Measurements from ENCODE around the gene COPZ2.

Gene COPZ2

GRCh38 chr17:47983492-47984223, 53.9 kb downstream of the COPZ2 start:
- DNase-seq (ENCODE audit: low read depth) = no peak

- DNase-seq (ENCODE audit: low read depth) = no peak
These were observed 54.8 kb downstream of the COPZ2 start for GRCh38 chr17:47982645-47983390.

- no peak for DNase-seq (ENCODE audit: low read depth)
These were observed 55.4 kb downstream of the COPZ2 start for GRCh38 chr17:47982091-47982617.

GRCh38 chr17:47981462-47981861, 56.1 kb downstream of the COPZ2 start:
- DNase-seq (ENCODE audit: low read depth) = no peak

GRCh38 chr17:47980541-47980940, 57.1 kb downstream of the COPZ2 start:
- no peak for DNase-seq (ENCODE audit: low read depth)

GRCh38 chr17:47978324-47978723, 59.3 kb downstream of the COPZ2 start:
- no peak for DNase-seq (ENCODE audit: low read depth)

Measured in HS-5 (cell line).